Memory B cell (primary cell): ENCODE results near the gene SORCS2.

Experiments used
- ATAC-seq: fragments of 150-1000 bp; cut with Tn5 transposase; 2 replicates; pipeline ENCODE4 v1.10.0; 2021; ENCODE audit warnings: low read depth, mild to moderate bottlenecking, moderate library complexity
- DNase-seq, 2 donors: peaks; one replicate each; pipeline ENCODE4 v3.0.0; 2022; ENCODE audit warnings: low spot score in 2 of 2
- H3K27ac Mint-ChIP-seq: one replicate; pipeline ENCODE4 v1.8.0; 2022; ENCODE audit warnings: mild to moderate bottlenecking, moderate library complexity, mixed read lengths
- H3K27me3 Mint-ChIP-seq: one replicate; pipeline ENCODE4 v1.8.0; 2022; ENCODE audit warnings: mixed read lengths
- H3K36me3 Mint-ChIP-seq: one replicate; pipeline ENCODE4 v1.8.0; 2022; ENCODE audit warnings: mild to moderate bottlenecking, mixed read lengths
- H3K4me1 Mint-ChIP-seq: one replicate; pipeline ENCODE4 v1.8.0; 2022; ENCODE audit warnings: mixed read lengths
- H3K4me3 Mint-ChIP-seq: one replicate; pipeline ENCODE4 v1.8.0; 2022; ENCODE audit warnings: mild to moderate bottlenecking, moderate library complexity, mixed read lengths
- H3K9me3 Mint-ChIP-seq: one replicate; pipeline ENCODE4 v1.8.0; 2022; ENCODE audit warnings: mixed read lengths

SORCS2 gene

DNA sequence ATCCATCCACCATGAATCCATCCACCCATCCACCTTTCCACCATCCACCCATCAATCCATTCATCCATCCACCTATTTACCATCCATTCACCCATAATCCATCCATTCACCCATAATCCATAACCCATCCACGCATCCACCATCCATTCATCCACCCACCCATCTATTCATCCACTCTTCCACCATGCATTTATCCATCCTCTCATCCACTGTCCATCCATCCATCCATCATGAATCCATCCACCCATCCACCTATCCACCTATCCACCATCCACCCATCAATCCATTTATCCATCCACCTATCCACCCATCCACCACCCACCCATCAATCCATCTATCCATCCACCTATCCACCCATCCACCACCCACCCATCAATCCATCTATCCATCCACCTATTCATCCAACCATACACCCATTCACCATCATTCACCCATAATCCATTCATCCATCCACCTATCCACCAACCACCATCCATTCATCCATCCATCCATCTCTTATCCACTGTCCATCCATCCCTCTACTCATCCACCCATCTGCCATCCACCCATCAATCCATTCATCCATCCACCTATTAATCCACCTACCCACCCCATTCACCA, 422.1 kb downstream of the SORCS2 start:
- Mint-ChIP-seq H3K9me3 (peaks cover 6% of the 10 kb centered on the region), H3K36me3 (no peaks in the 10 kb centered on the region), H3K4me3 (no peak overlapping the region), H3K27ac (no peak overlapping the region), H3K27me3 (no peaks in the 10 kb centered on the region), H3K4me1 (no peaks in the 10 kb centered on the region)
- no peak for ATAC-seq
- DNase-seq = no peak

DNA sequence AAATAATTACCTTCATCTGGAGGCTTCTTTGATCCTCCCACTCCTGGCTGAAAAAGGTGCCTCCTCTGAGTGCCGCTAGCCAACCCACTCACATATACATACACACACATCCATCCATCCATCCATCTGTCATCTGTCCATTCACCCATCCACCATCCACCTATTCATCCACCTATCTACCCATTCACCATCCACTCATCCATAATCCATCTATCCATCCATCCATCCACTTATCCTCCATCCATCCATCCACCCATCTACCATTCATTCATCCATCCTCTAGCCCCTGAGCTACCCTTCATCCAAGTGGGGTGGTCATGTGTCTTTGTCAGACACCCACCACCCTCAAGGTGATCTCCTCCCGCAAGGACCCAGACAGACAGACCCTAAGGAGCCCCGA, 423.9 kb downstream of the SORCS2 start:
- Mint-ChIP-seq H3K4me1 (no peaks in the 10 kb centered on the region), H3K9me3 (peaks cover 6% of the 10 kb centered on the region), H3K36me3 (no peaks in the 10 kb centered on the region), H3K27ac (no peak overlapping the region), H3K27me3 (peaks cover 3% of the 10 kb centered on the region), H3K4me3 (no peak overlapping the region)
- ATAC-seq (no peak), DNase-seq (no peak)

DNA sequence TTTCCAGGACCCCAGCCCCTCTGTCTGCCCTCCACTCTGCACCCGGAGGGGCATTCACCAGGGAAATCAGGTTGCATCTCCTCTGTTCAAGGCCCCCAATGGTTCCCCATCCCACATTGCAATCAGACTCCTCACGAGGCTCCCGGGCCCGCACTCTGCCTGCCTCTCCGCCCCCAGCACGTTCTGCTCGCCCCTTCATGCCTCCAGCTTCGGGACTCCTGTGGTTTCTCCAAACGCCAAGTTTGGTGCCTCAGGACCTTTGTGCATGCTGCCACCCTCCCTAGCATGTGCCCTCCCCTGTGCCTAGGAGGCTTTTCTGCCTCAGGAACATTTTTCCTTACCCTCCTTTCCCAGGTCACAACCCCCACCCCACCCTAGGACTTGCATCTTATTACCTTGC, 426.0 kb downstream of the SORCS2 start:
- no peaks in the 10 kb centered on the region for H3K4me1 Mint-ChIP-seq
- no peaks in the 10 kb centered on the region for H3K36me3 Mint-ChIP-seq
- ATAC-seq = no peak
- H3K27ac Mint-ChIP-seq = no peak overlapping the region
- H3K4me3 Mint-ChIP-seq = no peak overlapping the region
- peaks cover 5% of the 10 kb centered on the region for H3K27me3 Mint-ChIP-seq
- no peak for DNase-seq
- H3K9me3 Mint-ChIP-seq = peaks cover 6% of the 10 kb centered on the region

DNA sequence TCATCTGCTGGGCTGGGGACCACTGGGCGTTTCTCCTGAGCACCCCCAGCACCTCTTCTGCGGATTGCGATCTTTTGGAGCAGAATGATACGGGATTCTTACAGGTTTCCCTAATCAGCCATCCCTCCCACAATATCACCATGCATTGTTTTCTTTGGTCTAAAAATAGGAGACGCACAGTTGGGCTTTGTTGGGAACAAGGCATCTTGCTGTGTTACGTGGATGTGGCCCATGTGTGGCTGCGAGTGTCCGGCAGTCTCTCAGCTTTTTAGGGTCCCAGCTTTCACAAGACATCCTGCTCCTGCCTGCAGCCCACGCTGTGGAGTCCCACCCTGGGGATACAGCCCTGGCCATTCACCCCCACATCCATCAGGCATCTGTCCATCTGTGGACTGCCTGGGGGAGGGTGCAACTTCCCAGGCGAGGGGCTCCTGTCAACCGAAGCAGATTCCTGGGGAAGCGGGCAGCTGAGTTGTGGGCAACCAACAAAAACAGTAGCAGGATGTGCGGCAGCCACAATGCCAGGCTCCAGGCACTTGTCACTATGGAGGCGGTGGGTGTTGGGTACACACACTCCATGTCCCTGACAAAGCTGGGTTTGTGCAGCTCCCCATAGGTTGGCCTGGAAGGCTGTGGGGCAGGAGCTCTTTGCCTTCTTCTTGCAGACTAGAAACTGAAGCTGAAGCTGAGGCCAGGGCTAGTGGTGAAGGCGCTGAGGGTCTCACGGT, 427.9 kb downstream of the SORCS2 start:
- H3K36me3 Mint-ChIP-seq = no peaks in the 10 kb centered on the region
- H3K27ac Mint-ChIP-seq = no peak overlapping the region
- no peaks in the 10 kb centered on the region for H3K4me1 Mint-ChIP-seq
- peaks cover 7% of the 10 kb centered on the region for H3K9me3 Mint-ChIP-seq
- peaks cover 8% of the 10 kb centered on the region for H3K27me3 Mint-ChIP-seq
- DNase-seq = no peak
- no peak for ATAC-seq
- no peak overlapping the region for H3K4me3 Mint-ChIP-seq

DNA sequence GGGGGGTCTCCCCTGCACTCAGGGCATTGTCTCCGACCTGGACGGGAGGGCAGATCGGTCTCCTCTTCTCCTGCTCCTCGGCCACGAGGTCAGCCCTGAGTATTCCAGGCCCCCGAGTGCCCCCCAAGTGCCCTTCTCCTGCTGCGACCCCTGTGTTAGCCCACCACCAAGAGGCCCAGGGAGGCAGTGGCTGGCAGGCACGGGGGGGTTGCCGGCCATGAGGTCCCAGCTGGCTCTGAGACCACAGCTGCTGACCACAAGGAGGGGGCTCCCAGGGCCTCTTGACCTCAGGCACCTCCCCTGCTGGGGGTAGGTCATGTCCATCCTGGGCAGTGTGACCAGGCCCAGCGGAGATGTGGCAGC, 428.5 kb downstream of the SORCS2 start:
- Mint-ChIP-seq H3K36me3 (no peaks in the 10 kb centered on the region), H3K4me1 (no peaks in the 10 kb centered on the region)

DNA sequence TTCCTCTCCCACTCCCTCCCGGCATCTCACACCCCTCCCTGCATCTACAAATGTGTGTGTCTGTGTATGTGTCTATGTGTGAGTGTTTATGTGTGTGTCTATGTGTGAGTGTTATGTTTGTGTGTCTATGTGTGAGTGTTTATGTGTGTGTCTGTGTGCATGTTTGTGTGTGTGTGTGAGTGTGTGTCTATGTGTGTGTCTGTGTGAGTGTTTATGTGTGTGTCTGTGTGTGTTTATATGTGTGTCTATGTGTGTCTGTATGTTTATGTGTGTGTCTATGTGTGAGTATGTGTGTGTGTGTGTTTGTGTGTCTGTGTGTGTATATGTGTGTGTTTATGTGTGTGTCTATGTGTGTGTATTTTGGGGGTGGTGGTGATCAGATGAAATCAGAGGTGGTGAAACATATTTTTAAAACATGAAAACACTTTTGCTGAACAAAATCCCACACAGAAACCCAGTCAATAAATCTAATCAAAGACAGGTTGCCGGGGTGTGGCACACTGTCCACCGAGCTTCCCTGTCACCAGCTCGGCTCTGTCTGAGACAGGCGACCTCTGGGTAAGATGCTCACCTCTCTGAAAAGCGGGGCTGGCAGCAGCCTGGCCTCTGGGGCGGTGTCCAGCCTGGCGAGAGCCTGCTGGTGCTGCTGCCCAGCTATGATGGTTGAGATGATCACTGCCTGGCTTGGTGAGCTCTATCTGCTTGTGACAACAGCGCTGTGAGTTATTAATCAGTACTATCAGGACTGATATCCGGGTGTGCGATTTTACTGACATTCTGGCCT, 429.1 kb downstream of the SORCS2 start:
- peaks cover 6% of the 10 kb centered on the region for H3K9me3 Mint-ChIP-seq
- H3K36me3 Mint-ChIP-seq = no peaks in the 10 kb centered on the region
- no peak overlapping the region for H3K27ac Mint-ChIP-seq
- ATAC-seq (no peak), DNase-seq (no peak)
- no peak overlapping the region for H3K4me3 Mint-ChIP-seq
- H3K4me1 Mint-ChIP-seq = no peaks in the 10 kb centered on the region
- peaks cover 11% of the 10 kb centered on the region for H3K27me3 Mint-ChIP-seq

More for the DNA sequence above, 428.5 kb downstream of the SORCS2 start:
- Mint-ChIP-seq H3K27me3 (peaks cover 11% of the 10 kb centered on the region), H3K9me3 (peaks cover 9% of the 10 kb centered on the region), H3K4me3 (no peak overlapping the region), H3K27ac (no peak overlapping the region)
- ATAC-seq = no peak
- no peak for DNase-seq

DNA sequence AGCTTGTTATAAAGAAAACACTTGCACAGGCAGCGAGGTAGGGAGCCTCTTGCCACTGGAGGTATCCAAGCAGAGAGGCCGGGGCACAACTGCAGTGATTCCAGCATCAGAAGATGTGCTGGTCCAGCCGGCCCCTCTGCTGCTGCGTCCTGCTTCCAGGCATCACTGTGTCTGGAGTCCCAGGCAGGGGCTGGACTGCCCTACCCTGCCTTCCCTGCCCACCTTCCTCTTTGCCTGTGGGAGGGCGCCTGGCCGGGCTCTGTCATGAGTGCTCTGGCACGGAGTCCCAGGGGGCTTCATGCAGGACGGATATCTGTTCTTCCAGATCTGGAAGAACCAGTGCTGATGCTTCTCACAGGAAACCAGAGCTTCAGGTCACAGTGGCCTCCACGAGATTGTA, 430.0 kb downstream of the SORCS2 start:
- no peak overlapping the region for H3K4me3 Mint-ChIP-seq
- ATAC-seq = no peak
- peaks cover 5% of the 10 kb centered on the region for H3K9me3 Mint-ChIP-seq
- no peak for DNase-seq
- H3K36me3 Mint-ChIP-seq = no peaks in the 10 kb centered on the region
- peaks cover 11% of the 10 kb centered on the region for H3K27me3 Mint-ChIP-seq
- H3K4me1 Mint-ChIP-seq = no peaks in the 10 kb centered on the region
- H3K27ac Mint-ChIP-seq = no peak overlapping the region

DNA sequence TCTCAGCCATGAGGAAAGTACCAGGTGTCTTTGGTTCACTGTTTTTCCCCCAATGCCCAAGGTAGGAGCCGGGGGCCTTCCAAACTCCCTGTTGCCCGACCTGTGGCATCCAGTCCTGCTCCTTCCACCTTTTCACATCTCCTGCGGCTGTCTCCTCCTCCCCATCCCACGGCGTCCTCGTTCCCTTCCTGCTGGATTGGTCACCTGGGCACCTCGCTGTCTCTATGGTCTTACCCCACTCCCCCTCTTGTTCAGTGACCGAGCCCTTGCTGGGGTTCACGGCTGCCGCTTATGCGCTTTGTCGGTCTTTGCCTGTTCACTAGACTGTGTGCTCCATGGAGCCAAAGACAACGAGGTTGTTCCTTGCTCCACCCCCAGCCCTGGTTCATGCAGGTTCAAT, 431.1 kb downstream of the SORCS2 start:
- H3K36me3 Mint-ChIP-seq = no peaks in the 10 kb centered on the region
- H3K9me3 Mint-ChIP-seq = peaks cover 5% of the 10 kb centered on the region
- peaks cover 11% of the 10 kb centered on the region for H3K27me3 Mint-ChIP-seq
- H3K4me1 Mint-ChIP-seq = no peaks in the 10 kb centered on the region
- ATAC-seq = no peak
- DNase-seq = no peak
- no peak overlapping the region for H3K4me3 Mint-ChIP-seq
- no peak overlapping the region for H3K27ac Mint-ChIP-seq

DNA sequence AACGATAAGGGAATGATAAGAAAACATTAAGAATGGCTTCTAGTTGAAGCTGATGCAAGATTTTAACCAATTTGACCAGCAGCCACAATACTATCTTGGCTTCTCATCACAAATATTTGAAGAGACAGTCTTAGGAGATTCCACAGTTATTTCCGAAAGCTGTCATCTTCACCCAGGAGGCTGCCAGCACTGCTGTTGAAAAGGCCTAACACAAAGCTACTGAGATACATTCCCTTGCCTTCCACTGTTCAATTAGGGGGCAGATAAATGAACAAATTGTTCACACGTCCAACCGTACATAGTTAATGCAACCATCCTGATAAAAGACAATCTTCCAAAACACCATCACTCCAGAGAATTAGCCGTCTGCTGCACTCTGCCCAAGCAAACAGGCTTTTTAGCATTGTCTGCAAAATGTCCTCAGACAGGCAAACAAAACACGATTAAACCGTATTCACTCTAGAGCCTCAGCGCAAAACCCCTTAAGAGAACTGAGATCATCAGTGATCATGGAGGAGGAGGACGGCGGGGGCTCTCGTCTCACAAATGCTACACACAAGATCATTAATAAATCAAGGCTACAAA, 432.1 kb downstream of the SORCS2 start:
- Mint-ChIP-seq H3K36me3 (no peaks in the 10 kb centered on the region), H3K4me3 (no peak overlapping the region), H3K27ac (no peak overlapping the region), H3K27me3 (peaks cover 11% of the 10 kb centered on the region), H3K9me3 (peaks cover 5% of the 10 kb centered on the region), H3K4me1 (no peaks in the 10 kb centered on the region)
- ATAC-seq = no peak
- DNase-seq = no peak

DNA sequence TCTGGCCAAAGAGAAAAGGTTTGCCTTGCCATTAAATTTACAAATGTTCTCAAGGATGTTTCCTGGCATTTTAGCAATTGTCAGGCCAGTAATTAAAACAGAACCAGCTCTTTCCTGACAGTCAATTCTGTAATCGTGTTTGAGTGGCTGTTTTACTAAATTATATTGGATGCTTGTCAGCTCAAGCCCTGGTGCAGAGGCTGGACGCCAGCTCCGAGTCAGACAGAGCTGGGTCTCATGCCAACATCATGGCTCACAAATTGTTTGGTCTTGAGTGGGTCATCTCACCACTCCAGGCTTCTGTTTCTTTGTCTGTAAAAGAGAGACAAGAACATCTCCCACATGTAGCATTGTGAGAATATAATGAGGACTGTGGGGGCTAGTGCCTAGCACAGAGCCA, 432.7 kb downstream of the SORCS2 start:
- Mint-ChIP-seq H3K27ac (no peak overlapping the region), H3K9me3 (peaks cover 8% of the 10 kb centered on the region), H3K36me3 (peaks cover 3% of the 10 kb centered on the region), H3K4me3 (no peak overlapping the region), H3K4me1 (no peaks in the 10 kb centered on the region), H3K27me3 (peaks cover 9% of the 10 kb centered on the region)
- no peak for DNase-seq
- no peak for ATAC-seq

DNA sequence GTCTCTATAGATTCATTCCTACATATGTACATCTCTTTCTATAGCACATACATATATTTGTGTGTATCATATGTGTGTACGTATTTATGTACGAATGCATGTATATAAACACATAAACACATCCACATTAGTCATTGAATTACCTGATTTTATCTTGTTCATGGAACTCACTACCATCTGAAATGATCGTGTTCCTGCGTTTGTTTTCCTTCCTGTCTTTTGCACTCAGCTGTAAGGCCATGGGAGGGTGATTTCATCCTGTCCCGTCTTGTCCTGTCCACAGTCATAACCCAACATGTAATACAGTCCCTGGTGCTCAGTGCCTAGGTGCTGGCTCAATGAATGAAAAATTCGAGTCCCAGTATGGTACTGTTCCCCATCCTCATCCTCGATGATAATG, 434.2 kb downstream of the SORCS2 start:
- Mint-ChIP-seq H3K27me3 (peaks cover 8% of the 10 kb centered on the region), H3K36me3 (peaks cover 3% of the 10 kb centered on the region), H3K4me3 (no peak overlapping the region), H3K4me1 (no peaks in the 10 kb centered on the region), H3K9me3 (peaks cover 8% of the 10 kb centered on the region), H3K27ac (no peak overlapping the region)
- DNase-seq (no peak), ATAC-seq (no peak)

DNA sequence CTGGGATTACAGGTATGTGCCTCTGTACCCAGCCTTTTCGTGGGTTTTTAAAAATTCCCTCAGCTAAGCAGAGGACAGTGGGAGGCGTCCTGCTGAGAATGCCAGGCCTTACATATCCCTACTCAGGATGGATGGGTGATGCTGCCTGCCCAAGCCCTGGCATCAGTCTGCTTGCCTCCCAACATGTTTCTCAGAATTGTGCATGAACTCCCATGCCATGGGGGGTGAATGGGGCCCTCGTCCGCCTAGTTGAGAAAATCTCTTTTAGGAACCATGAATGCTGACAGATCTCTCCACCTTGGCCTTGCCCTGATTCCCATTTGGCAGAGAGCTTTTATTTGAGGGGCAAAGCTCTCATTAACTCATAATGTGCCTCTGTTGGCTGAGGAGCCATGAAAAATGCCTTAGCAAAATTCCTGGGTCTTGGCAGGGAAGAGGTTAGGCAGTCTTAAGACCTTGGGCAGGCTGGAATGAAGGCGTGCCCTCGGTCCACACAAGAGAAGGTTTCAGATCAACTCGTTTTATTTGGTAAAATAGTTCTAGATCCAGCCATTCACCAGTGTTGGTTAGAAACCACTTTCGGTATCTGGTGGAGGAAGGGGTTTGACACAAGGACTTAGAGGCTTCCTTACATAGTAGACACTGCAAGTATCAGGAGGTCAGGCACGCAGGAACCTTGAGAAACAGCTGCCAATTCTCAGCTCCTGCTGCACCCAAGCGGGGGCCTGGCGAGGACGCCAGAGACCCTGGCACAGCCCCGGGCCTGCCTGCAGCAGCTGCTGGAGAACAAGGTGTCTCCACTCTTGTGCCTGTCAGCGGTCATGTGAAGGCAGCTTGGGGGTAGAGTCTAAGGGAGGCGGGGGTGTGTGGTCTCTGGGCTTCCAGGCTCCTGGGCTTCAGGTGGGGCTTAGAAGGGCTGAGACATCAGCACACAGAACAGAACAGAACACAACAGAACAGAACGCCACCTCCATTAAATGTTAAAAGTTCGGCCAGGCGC, 435.2 kb downstream of the SORCS2 start:
- Mint-ChIP-seq H3K4me1 (no peaks in the 10 kb centered on the region), H3K4me3 (no peak overlapping the region), H3K27me3 (peaks cover 8% of the 10 kb centered on the region), H3K9me3 (peaks cover 8% of the 10 kb centered on the region), H3K27ac (no peak overlapping the region), H3K36me3 (peaks cover 3% of the 10 kb centered on the region)
- ATAC-seq = no peak
- DNase-seq = no peak

DNA sequence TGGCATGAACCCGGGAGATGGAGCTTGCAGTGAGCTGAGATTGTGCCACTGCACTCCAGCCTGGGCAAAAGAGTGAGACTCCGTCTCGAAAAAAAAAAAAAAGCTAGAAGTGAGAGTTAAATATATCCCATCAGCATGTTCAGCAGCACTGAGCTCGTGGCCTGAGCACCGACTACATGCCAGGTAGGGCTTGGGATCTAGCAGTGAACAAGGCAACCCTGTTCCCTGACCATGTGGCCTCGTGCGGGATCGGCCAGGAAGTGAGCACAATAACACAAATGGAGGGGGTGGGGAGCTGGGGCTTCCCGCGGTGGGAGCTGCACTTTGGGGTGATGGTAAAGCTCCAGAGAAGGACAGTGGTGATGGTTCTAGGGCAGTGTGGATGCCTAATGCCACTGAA, 436.1 kb downstream of the SORCS2 start:
- Mint-ChIP-seq H3K36me3 (peaks cover 3% of the 10 kb centered on the region), H3K27me3 (peaks cover 8% of the 10 kb centered on the region), H3K27ac (no peak overlapping the region), H3K4me1 (no peaks in the 10 kb centered on the region), H3K9me3 (peaks cover 8% of the 10 kb centered on the region), H3K4me3 (no peak overlapping the region)
- DNase-seq (no peak), ATAC-seq (no peak)
